Measurements from ENCODE around the gene RUBCNL. TPM values are rescaled to one million over a fixed set of nuclear protein-coding genes. Genes with fewer than 3 reads are reported as not detected.

RUBCNL gene
- total RNA-seq, 1 experiment from 2014 or later = 1.8 TPM

GRCh38 chr13:46361276-46361934 lies 25.6 kb downstream of the RUBCNL start:
- H3K27ac ChIP-seq = no peak overlapping the region
- no peaks in the 10 kb centered on the region; the same call in 1 of the 2 replicates for H3K4me1 ChIP-seq
- no peak for DNase-seq
- no peaks in the 10 kb centered on the region for H3K27me3 ChIP-seq
- no peaks in the 10 kb centered on the region for H3K9me3 ChIP-seq (replicated peaks)
- H3K36me3 ChIP-seq = no peaks in the 10 kb centered on the region
- no peak overlapping the region for H3K4me3 ChIP-seq

- Histone ChIP-seq H3K9me3 (replicated peaks) (no peaks in the 10 kb centered on the region), H3K27me3 (no peaks in the 10 kb centered on the region), H3K36me3 (no peaks in the 10 kb centered on the region), H3K4me1 (peaks cover 4% of the 10 kb centered on the region; the same call in 1 of the 2 replicates), H3K27ac (no peak overlapping the region), H3K4me3 (no peak overlapping the region)
- DNase-seq = no peak
Observed at GRCh38 chr13:46360604-46361003, 26.4 kb downstream of the RUBCNL start.

- no peak overlapping the region for H3K4me3 ChIP-seq
- peaks cover 7% of the 10 kb centered on the region; the same call in 1 of the 2 replicates for H3K4me1 ChIP-seq
- H3K27ac ChIP-seq = no peak overlapping the region
- no peak for DNase-seq
- H3K9me3 ChIP-seq (replicated peaks) = no peaks in the 10 kb centered on the region
- no peaks in the 10 kb centered on the region for H3K27me3 ChIP-seq
- H3K36me3 ChIP-seq = no peaks in the 10 kb centered on the region
Observed at GRCh38 chr13:46359714-46360113, 27.3 kb downstream of the RUBCNL start.

- H3K4me1 ChIP-seq = peaks cover 7% of the 10 kb centered on the region; the same call in 1 of the 2 replicates
- peak overlapping the region; percentile 16; the same call in 1 of the 2 replicates for H3K27ac ChIP-seq
- H3K36me3 ChIP-seq = no peaks in the 10 kb centered on the region
- DNase-seq = no peak
- H3K27me3 ChIP-seq = no peaks in the 10 kb centered on the region
- H3K9me3 ChIP-seq (replicated peaks) = no peaks in the 10 kb centered on the region
- no peak overlapping the region for H3K4me3 ChIP-seq
Observed at GRCh38 chr13:46355901-46356590, 31.0 kb downstream of the RUBCNL start.

- no peaks in the 10 kb centered on the region for H3K27me3 ChIP-seq
- H3K4me3 ChIP-seq = no peak overlapping the region
- no peaks in the 10 kb centered on the region for H3K9me3 ChIP-seq (replicated peaks)
- no peaks in the 10 kb centered on the region for H3K36me3 ChIP-seq
- peak overlapping the region; percentile 16 for H3K27ac ChIP-seq
- DNase-seq = no peak
- peaks cover 7% of the 10 kb centered on the region; the same call in 1 of the 2 replicates for H3K4me1 ChIP-seq
Observed at GRCh38 chr13:46355088-46355468, 32.0 kb downstream of the RUBCNL start.

- peak overlapping the region; percentile 16 for H3K27ac ChIP-seq
- no peaks in the 10 kb centered on the region for H3K36me3 ChIP-seq
- H3K4me1 ChIP-seq = peaks cover 7% of the 10 kb centered on the region; the same call in 1 of the 2 replicates
- no peak overlapping the region for H3K4me3 ChIP-seq
- no peaks in the 10 kb centered on the region for H3K9me3 ChIP-seq (replicated peaks)
- peak; percentile 10 to 39 for DNase-seq
- H3K27me3 ChIP-seq = no peaks in the 10 kb centered on the region
Observed at GRCh38 chr13:46354156-46355087, 32.6 kb downstream of the RUBCNL start.

- no peaks in the 10 kb centered on the region for H3K9me3 ChIP-seq (replicated peaks)
- no peak overlapping the region for H3K27ac ChIP-seq
- no peak for DNase-seq
- H3K27me3 ChIP-seq = no peaks in the 10 kb centered on the region
- no peaks in the 10 kb centered on the region for H3K36me3 ChIP-seq
- no peak overlapping the region for H3K4me3 ChIP-seq
- peaks cover 7% of the 10 kb centered on the region; the same call in 1 of the 2 replicates for H3K4me1 ChIP-seq
Observed at GRCh38 chr13:46352805-46353204, 34.2 kb downstream of the RUBCNL start.

- DNase-seq = no peak
- H3K36me3 ChIP-seq = no peaks in the 10 kb centered on the region
- peaks cover 14% of the 10 kb centered on the region for H3K4me1 ChIP-seq
- no peak overlapping the region for H3K27ac ChIP-seq
- no peaks in the 10 kb centered on the region for H3K9me3 ChIP-seq (replicated peaks)
- no peaks in the 10 kb centered on the region for H3K27me3 ChIP-seq
- no peak overlapping the region for H3K4me3 ChIP-seq
Observed at GRCh38 chr13:46350003-46350402, 37.0 kb downstream of the RUBCNL start.

- no peaks in the 10 kb centered on the region for H3K9me3 ChIP-seq (replicated peaks)
- H3K36me3 ChIP-seq = no peaks in the 10 kb centered on the region
- DNase-seq = no peak
- H3K27me3 ChIP-seq = no peaks in the 10 kb centered on the region
- peaks cover 18% of the 10 kb centered on the region for H3K4me1 ChIP-seq
- H3K27ac ChIP-seq = no peak overlapping the region
- no peak overlapping the region for H3K4me3 ChIP-seq
Observed at GRCh38 chr13:46348961-46349360, 38.1 kb downstream of the RUBCNL start.

GRCh38 chr13:46347277-46347676 lies 39.8 kb downstream of the RUBCNL start:
- H3K4me3 ChIP-seq = no peak overlapping the region

GRCh38 chr13:46345866-46346265 lies 41.2 kb downstream of the RUBCNL start:
- peaks cover 25% of the 10 kb centered on the region for H3K4me1 ChIP-seq
- no peaks in the 10 kb centered on the region for H3K9me3 ChIP-seq (replicated peaks)
- no peak overlapping the region for H3K4me3 ChIP-seq
- DNase-seq = peak; percentile 48 to 75
- peak overlapping the region; percentile 60 for H3K27ac ChIP-seq
- H3K36me3 ChIP-seq = no peaks in the 10 kb centered on the region
- no peaks in the 10 kb centered on the region for H3K27me3 ChIP-seq

More at GRCh38 chr13:46347277-46347676, 39.8 kb downstream of the RUBCNL start:
- H3K4me1 ChIP-seq = peaks cover 18% of the 10 kb centered on the region
- DNase-seq = no peak
- H3K36me3 ChIP-seq = no peaks in the 10 kb centered on the region
- H3K27ac ChIP-seq = no peak overlapping the region
- no peaks in the 10 kb centered on the region for H3K27me3 ChIP-seq
- no peaks in the 10 kb centered on the region for H3K9me3 ChIP-seq (replicated peaks)

GRCh38 chr13:46345398-46345797 lies 41.7 kb downstream of the RUBCNL start:
- H3K27ac ChIP-seq = peak overlapping the region; percentile 60
- H3K9me3 ChIP-seq (replicated peaks) = no peaks in the 10 kb centered on the region
- H3K4me3 ChIP-seq = no peak overlapping the region
- H3K36me3 ChIP-seq = no peaks in the 10 kb centered on the region
- peaks cover 25% of the 10 kb centered on the region for H3K4me1 ChIP-seq
- peak; percentile 87 to 95 for DNase-seq
- no peaks in the 10 kb centered on the region for H3K27me3 ChIP-seq

GRCh38 chr13:46343279-46343994 lies 43.6 kb downstream of the RUBCNL start:
- H3K9me3 ChIP-seq (replicated peaks) = no peaks in the 10 kb centered on the region
- H3K27me3 ChIP-seq = no peaks in the 10 kb centered on the region
- no peaks in the 10 kb centered on the region for H3K36me3 ChIP-seq
- H3K4me1 ChIP-seq = peaks cover 30% of the 10 kb centered on the region
- no peak overlapping the region for H3K27ac ChIP-seq
- H3K4me3 ChIP-seq = no peak overlapping the region
- no peak for DNase-seq

- Histone ChIP-seq H3K4me3 (no peak overlapping the region), H3K27ac (no peak overlapping the region), H3K4me1 (peaks cover 30% of the 10 kb centered on the region), H3K27me3 (no peaks in the 10 kb centered on the region), H3K36me3 (no peaks in the 10 kb centered on the region), H3K9me3 (replicated peaks) (no peaks in the 10 kb centered on the region)
- no peak for DNase-seq
Observed at GRCh38 chr13:46342538-46342937, 44.5 kb downstream of the RUBCNL start.
